T1000 (cell line): ENCODE results near the gene SPINK13.
A peak's percentile ranks its signal among the peaks of the same experiment; 100 is the strongest.
"Not testable (repeated sequence)": the region's sequence is repeated elsewhere in the genome, so short reads cannot be mapped to it uniquely, and the experiment has no call there.

Source experiments
- DNase-seq: peaks from one replicate; lab custom pipeline; 2025; ENCODE audit warnings: mixed read lengths; lab: John Stamatoyannopoulos, UW

The SPINK13 gene

GRCh38 chr5:148268566-148268965, at the start of gene SPINK13:
TSS of gene SPINK13 (plus strand) at chr5:148268794. CDS start at chr5:148270073, 1,279 bp downstream.
- peak; percentile 49 for DNase-seq

GRCh38 chr5:148221508-148221907, 47.1 kb upstream of the SPINK13 start:
- DNase-seq: no peak

- no peak for DNase-seq
These were observed 44.4 kb upstream of the SPINK13 start for GRCh38 chr5:148224117-148224742.

DNA sequence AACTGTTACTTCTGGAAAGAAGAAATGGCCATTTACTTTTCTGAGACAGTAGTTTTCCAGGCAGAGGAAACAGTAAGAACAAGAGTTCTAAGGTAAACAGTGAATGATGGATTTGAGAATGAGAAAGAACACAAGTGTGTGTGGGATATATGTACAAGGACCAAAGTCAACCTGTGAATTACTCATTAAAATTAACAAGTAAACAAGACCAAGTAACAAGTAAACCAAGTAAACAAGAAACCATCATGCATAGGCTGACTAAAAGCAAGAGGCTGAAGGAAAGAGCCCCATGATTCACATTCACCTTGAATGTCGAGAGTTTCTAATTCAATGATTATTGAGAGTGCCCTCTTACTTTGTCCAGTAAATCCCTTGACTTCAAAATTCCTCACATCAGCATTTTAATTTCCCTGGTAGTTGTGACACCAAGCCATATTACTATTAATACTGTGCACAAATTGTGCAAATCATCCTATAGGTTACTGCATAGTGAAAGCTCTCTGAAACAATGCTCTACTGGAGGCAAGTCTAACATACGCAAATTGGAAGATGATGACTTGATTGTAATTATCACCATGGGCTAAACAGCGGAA, 40.1 kb upstream of the SPINK13 start:
- no peak for DNase-seq

- no peak for DNase-seq
These were observed 38.8 kb upstream of the SPINK13 start for GRCh38 chr5:148229840-148230239.

- no peak for DNase-seq
These were observed 38.4 kb upstream of the SPINK13 start for GRCh38 chr5:148230240-148230639.

DNA sequence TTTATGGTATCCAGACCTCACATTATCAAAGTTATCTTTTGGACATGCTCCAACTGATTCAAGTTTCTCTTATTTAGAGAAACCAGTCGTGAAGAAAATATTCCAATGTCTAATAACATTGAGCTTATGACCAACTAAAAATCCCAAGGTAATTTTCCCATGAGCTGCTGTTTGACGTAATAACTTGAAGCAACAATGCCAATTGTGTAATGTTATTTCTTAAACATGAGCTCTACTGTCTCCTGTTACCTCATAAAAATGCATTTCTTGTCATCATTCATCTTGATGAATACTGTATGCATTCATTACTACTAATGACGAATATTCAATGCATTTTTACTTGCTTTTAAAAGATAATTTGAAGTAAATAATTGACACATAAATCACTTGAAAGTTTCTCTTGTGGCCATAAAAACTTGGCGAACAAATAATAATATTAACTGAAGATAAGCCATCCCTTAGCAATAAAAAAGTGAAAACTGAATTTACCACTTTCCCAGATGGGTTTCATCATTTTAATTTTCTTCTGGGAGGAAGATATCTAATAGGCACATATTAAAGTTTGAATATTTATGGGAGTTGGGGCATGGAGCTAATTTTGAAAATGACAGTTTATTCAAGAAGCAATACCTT, 30.7 kb upstream of the SPINK13 start:
- DNase-seq: no peak

- no peak for DNase-seq
These were observed 30.2 kb upstream of the SPINK13 start, which contains the start of gene MARCOL for GRCh38 chr5:148238418-148238794. TSS of gene MARCOL (plus strand) at chr5:148238525. CDS start at chr5:148238598, 73 bp downstream.

- no peak for DNase-seq
These were observed 19.7 kb upstream of the SPINK13 start for GRCh38 chr5:148248894-148249293.

DNA sequence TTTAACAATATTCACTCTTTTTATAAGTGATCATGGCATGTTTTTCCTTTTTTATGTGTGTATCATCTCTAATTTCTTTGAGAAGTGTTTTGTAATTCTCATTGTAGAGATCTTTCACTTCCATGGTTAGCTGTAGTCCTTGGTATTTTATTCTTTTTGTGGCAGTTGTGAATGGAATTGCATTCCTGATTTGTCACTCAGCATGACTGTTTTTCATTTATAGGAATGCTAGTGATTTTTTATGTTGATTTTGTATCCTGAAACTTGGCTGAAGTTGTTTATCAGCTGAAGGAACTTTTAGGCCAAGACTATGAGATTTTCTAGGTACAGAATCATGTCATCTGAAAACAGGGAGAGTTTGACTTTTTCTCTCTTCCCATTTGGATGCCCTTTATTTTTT, 13.1 kb upstream of the SPINK13 start:
- DNase-seq: no peak

- DNase-seq: no peak
These were observed 9.3 kb upstream of the SPINK13 start for GRCh38 chr5:148259288-148259687.

DNA sequence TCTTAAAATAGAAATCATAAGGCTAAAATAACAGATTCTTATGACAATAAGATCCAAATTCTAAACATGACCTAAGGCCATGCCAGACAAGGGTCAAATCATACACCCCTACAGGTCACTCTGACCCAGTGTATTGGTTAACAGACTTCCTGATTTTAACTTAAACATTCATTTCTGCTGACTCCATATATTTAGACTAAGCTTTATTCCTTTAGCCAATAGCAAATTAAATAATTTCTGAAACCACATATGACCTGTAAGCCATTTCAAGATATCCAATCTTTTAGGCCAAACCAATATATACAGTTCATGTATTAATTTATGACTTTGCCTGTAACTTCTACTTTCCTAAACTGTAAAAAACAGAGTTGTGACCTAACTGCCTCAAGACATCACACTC, 7.4 kb upstream of the SPINK13 start:
- DNase-seq: no peak

GRCh38 chr5:148267962-148268361, 632 bp upstream of the SPINK13 start:
- DNase-seq: no peak

GRCh38 chr5:148275129-148275528, 6.5 kb downstream of the SPINK13 start:
- DNase-seq: not testable (repeated sequence)

- not testable (repeated sequence) for DNase-seq
These were observed 12.3 kb downstream of the SPINK13 start for GRCh38 chr5:148280893-148281292.

GRCh38 chr5:148281336-148281735, 12.7 kb downstream of the SPINK13 start:
- DNase-seq: not testable (repeated sequence)

DNA sequence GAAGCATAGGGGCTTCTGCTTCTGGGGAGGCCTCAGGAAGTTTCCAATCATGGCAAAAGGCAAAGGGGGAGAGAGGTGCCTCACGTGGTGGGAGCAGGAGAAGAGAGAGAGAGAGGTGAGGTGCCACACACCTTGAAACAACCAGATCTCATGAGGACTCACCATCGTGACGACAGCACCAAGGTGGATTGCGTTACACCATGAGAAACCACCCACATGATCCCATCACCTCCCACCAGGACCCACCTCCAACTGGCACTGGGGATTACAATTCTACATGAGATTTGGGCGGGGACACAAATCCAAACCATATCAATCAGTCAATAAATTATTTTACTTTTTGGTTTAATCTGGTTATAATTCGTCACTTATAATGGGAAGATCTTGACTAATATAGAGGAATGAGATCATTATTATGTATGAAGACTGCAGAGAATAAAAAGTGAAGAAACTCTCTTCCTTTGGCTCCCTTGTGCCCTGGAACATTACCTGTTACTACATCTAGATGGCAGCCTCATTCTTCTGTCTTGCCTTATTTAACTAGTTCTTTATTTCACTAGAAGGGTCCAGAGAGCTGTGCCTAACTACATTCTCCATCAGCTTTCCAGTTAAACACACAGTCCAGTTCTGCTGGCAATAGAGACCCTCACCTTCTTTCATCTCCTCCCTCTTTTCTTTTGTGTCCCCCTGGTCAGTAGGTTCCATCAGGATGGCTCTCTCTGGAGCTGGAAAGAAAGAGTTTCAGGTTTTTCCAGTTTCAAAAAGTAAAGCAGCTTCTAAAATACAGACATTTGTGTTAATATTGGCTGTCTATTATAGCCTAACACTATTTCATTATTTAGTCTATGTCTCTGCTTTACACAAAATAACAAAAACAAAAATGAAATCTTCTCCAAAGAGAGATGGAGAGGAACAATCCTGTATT, 21.9 kb downstream of the SPINK13 start:
- no peak for DNase-seq

DNA sequence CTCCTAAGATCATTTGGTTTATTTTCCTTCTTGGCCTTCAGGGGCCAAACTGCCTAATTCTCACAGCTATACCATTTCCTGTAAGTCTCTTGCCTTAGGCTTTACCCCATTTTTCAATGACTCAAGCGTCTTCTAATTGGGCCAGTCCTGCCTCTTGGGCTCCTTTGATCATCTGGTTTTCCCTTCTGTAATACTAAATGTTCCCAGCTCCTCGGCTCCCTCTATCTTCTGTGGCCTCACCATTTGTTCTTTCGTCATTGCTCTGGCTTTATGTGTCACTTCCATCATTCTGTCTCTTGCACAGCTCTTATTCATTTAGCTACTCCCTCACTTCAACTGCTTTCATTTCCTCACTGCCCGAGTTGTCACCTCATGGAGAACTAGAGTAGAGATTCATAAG, 29.1 kb downstream of the SPINK13 start:
- DNase-seq: no peak

DNA sequence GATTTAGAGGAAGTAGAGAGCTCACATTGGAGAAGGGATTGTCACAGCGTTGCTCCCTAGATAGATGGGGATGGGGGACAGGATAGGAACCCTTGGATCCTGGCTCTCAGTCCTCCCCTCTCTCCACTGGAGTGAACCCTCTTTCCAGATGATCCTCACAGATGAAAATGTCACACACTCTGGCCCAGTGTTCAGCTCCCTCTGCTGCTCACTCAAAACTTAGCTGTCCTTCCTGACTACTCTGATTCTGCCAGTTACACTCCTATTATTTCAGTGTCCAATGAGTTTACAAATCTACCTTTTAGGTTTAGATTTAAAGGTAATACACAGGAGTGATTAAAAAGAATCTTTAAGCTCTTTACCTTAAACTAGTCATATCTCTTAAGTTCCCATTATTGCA, 37.9 kb downstream of the SPINK13 start:
- no peak for DNase-seq

DNA sequence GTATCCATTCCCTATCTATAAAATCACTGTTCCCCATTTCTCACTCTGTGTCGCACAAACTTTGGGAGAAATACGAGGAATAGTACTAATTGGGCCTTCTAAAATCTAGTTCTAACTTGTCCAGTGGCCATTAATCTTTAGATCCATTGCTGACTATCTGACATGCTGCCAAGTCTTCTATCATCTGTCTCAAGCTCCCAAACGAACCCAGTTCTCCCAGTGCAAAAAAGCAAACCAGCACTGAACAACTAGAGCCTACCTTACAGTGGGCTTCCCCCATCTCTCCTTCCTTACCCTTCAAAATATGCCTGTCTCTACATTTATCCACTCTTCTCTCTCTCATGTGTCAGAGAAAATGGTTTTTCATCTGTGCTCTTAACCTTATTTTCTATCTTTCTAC, 40.4 kb downstream of the SPINK13 start:
- no peak for DNase-seq

GRCh38 chr5:148309746-148310145, 41.2 kb downstream of the SPINK13 start:
- DNase-seq: no peak

DNA sequence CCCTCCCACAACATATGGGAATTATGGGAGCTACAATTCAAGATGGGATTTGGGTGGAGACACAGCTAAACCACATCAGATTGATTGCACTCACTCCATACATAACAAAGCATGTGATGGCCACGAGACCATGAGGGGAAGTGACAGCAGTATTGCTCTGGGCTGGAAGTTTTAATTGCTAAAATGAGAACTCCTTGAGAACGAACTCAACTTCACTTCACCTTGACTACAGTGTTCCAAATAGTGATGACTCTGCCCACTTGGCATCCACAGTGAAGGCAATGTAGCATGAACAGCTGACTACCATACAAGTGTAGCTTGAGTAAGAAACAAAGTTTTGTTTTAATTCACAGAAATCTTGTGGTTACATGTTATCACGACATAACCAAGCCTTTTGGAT, 42.9 kb downstream of the SPINK13 start:
- no peak for DNase-seq
